MM.1S (cell line): ENCODE results near the gene MAGI1.

Experiments used
- CTCF ChIP-seq: fragments of 300-600 bp; sonication (generic); IDR thresholded peaks from 2 replicates; pipeline ENCODE4 v1.5.1; 2016; ENCODE audit warnings: antibody characterized with exemption, low read length, mixed read lengths
- EZH2 ChIP-seq: fragments of 300-600 bp; sonication (generic); optimal IDR thresholded peaks from 2 replicates; pipeline ENCODE3; 2017; ENCODE audit warnings: low read depth, mild to moderate bottlenecking, antibody characterized with exemption, low read length, mixed read lengths
- EZH2phosphoT487 ChIP-seq: fragments of 300-600 bp; sonication (generic); IDR thresholded peaks from 2 replicates; pipeline ENCODE4 v1.6.1; 2018; ENCODE audit warnings: antibody characterized with exemption, low read length

- TF ChIP-seq CTCF = no peak
- no peak for TF ChIP-seq EZH2
- no peak for TF ChIP-seq EZH2phosphoT487
Observed at GRCh38 chr3:65875393-65876027, 163.2 kb downstream of the MAGI1 start.
